Endothelial cell of umbilical vein (primary cell): Measurements from ENCODE around the gene ZBTB21. TPM values are rescaled to one million over a fixed set of nuclear protein-coding genes. Genes with fewer than 3 reads are reported as not detected.

Experiments used
- BruUV-seq: library from RNA; stranded (reverse); fragments of 400-500 nt; replicated peaks from 2 replicates; lab custom pipeline; 2021; lab: Mats Ljungman, UMichigan
- CTCF ChIA-PET: fragments of 300-600, 350-600 bp; sonication (Branson Sonifier 250); formaldehyde crosslinking; loops from one replicate; lab custom pipeline; 2021; ENCODE audit warnings: antibody characterized with exemption, inconsistent platforms; lab: Charles Lee
- POLR2A ChIA-PET: fragments of 300-600, 350-600 bp; sonication (Branson Sonifier 250); formaldehyde crosslinking; loops from one replicate; lab custom pipeline; 2021; ENCODE audit warnings: antibody characterized with exemption, inconsistent platforms; lab: Charles Lee
- DNase-seq: peaks from one replicate; pipeline ENCODE4 v3.0.0-alpha.2; 2011; ENCODE audit warnings: low read depth, low spot score
- FAIRE-seq: peaks from 2 replicates; lab custom pipeline; 2011; peaks lifted over from hg19 to GRCh38; lab: Jason Lieb, UNC
- H2AFZ ChIP-seq: 2 replicates; pipeline ENCODE4 v1.6.0; 2012; ENCODE audit warnings: low read depth, low read length, control low read depth, inconsistent platforms
- H3K27ac ChIP-seq: 2 replicates; pipeline ENCODE4 v1.5.1; 2011; ENCODE audit warnings: low read depth, mild to moderate bottlenecking, control low read depth, low read length, moderate library complexity; ENCODE audit not compliant: insufficient read depth
- H3K27me3 ChIP-seq, 2 experiments: 2 replicates each; pipeline versions ENCODE4 v1.6.0 to v1.6.1; 2011; ENCODE audit warnings: low read length in 2 of 2, mixed read lengths in 1 of 2; ENCODE audit not compliant: control insufficient read depth in 2 of 2, insufficient read depth in 2 of 2
- H3K36me3 ChIP-seq, 2 experiments: 2 replicates in 1 of 2; 3 replicates in 1 of 2; pipeline ENCODE4 v1.5.1; 2011; ENCODE audit warnings: low read length in 2 of 2, mild to moderate bottlenecking in 1 of 2, moderate library complexity in 1 of 2; ENCODE audit not compliant: control insufficient read depth in 2 of 2, insufficient read depth in 2 of 2; ENCODE audit errors: extremely low read depth in 1 of 2
- H3K4me1 ChIP-seq: 3 replicates; pipeline ENCODE4 v1.5.1; 2011; ENCODE audit warnings: mild to moderate bottlenecking, low read length; ENCODE audit not compliant: control insufficient read depth, insufficient read depth; ENCODE audit errors: extremely low read depth
- H3K4me2 ChIP-seq: 2 replicates; pipeline ENCODE4 v1.6.1; 2011; ENCODE audit warnings: low read length, control low read depth, mixed read lengths; ENCODE audit not compliant: insufficient read depth
- H3K4me3 ChIP-seq, 3 experiments: fragments of 200-600 bp in 1 of 3; sonication (generic), shearing (Covaris generic) in 1 of 3; replicated peaks in 1 of 3; 2 replicates each; pipeline ENCODE4 v1.5.1; 2011 to 2016; ENCODE audit warnings: control low read depth in 3 of 3, low read length in 3 of 3, mild to moderate bottlenecking in 2 of 3, inconsistent platforms in 1 of 3, low read depth in 1 of 3, moderate library complexity in 1 of 3; ENCODE audit not compliant: insufficient read depth in 1 of 3
- H3K79me2 ChIP-seq: 2 replicates; pipeline ENCODE4 v1.6.0; 2012; ENCODE audit warnings: low read length, inconsistent platforms; ENCODE audit not compliant: control insufficient read depth, insufficient read depth
- H3K9ac ChIP-seq: replicated peaks from 2 replicates; pipeline ENCODE3; 2011; ENCODE audit warnings: low read length, control low read depth; ENCODE audit not compliant: insufficient read depth; ENCODE audit errors: extremely low read depth
- H3K9me1 ChIP-seq: replicated peaks from 3 replicates; pipeline ENCODE4 v1.6.0; 2011; ENCODE audit warnings: mild to moderate bottlenecking, low read length; ENCODE audit not compliant: control insufficient read depth, insufficient read depth; ENCODE audit errors: extremely low read depth
- H3K9me3 ChIP-seq: replicated peaks from 2 replicates; pipeline ENCODE4 v1.5.1; 2012; ENCODE audit warnings: low read length, inconsistent platforms; ENCODE audit not compliant: control insufficient read depth, insufficient read depth
- H4K20me1 ChIP-seq: replicated peaks from 2 replicates; pipeline ENCODE3; 2011; ENCODE audit warnings: mild to moderate bottlenecking, low read length; ENCODE audit not compliant: control insufficient read depth, insufficient read depth; ENCODE audit errors: extremely low read depth
- CTCF ChIP-seq, 2 donors: IDR thresholded peaks; 1 replicate in 1 of 2; 2 replicates in 1 of 2; pipeline ENCODE4 v1.5.1; 2011; ENCODE audit warnings: low read length in 2 of 2, mild to moderate bottlenecking in 2 of 2, moderate library complexity in 2 of 2, control low read depth in 1 of 2, inconsistent platforms in 1 of 2, low read depth in 1 of 2; ENCODE audit not compliant: insufficient read depth in 1 of 2; ENCODE audit errors: extremely low read depth in 1 of 2
- EZH2 ChIP-seq: IDR thresholded peaks from 2 replicates; pipeline ENCODE4 v1.6.1; 2012; ENCODE audit warnings: borderline replicate concordance, low read depth, mild to moderate bottlenecking, moderate library complexity, low read length, inconsistent platforms; ENCODE audit not compliant: severe bottlenecking
- FOS ChIP-seq: IDR thresholded peaks from 2 replicates; pipeline ENCODE4 v1.6.1; 2011; ENCODE audit warnings: mild to moderate bottlenecking, low read length, moderate library complexity, borderline replicate concordance; ENCODE audit not compliant: insufficient read depth
- GATA2 ChIP-seq: IDR thresholded peaks from 2 replicates; pipeline ENCODE4 v1.7.0; 2011; ENCODE audit warnings: low read depth, mild to moderate bottlenecking, moderate library complexity, mixed read lengths, low read length; ENCODE audit not compliant: insufficient read length, insufficient read depth
- JUN ChIP-seq: IDR thresholded peaks from 2 replicates; pipeline ENCODE4 v1.6.1; 2011; ENCODE audit warnings: borderline replicate concordance, low read depth; ENCODE audit not compliant: insufficient read length, insufficient read depth
- MAX ChIP-seq: IDR thresholded peaks from 2 replicates; pipeline ENCODE4 v1.6.1; 2011; ENCODE audit not compliant: insufficient read depth, insufficient read length
- MYC ChIP-seq: IDR thresholded peaks from one replicate; pipeline ENCODE4 v1.6.1; 2011; ENCODE audit warnings: mild to moderate bottlenecking, low read depth, low read length
- POLR2A ChIP-seq: IDR thresholded peaks from 2 replicates; pipeline ENCODE4 v1.6.1; 2012; ENCODE audit warnings: low read depth, mild to moderate bottlenecking, control low read depth, low read length
- POLR2AphosphoS5 ChIP-seq: IDR thresholded peaks from 2 replicates; pipeline ENCODE4 v1.6.1; 2012; ENCODE audit warnings: low read depth, mild to moderate bottlenecking, control low read depth, low read length, moderate library complexity; ENCODE audit not compliant: insufficient read depth
- dilution Hi-C: fragments of 300-500 bp; cut with MboI; formaldehyde crosslinking; loops from one replicate; pipeline ENCODE4 v1.15.0; 2019; ENCODE audit warnings: low sequenced_read_pairs; ENCODE audit not compliant: extremely low pct_ligation_motif_present
- intact Hi-C: fragments of 100-400 bp; cut with micrococcal nuclease; formaldehyde crosslinking; loops from one replicate; pipeline ENCODE4 v1.10.0; 2022
- polyA plus RNA-seq, 4 experiments: library from polyadenylated mRNA; depleted of rRNA in 3 of 4; stranded (reverse) in 3 of 4; unstranded in 1 of 4; fragments of >200 nt; gene quantifications; 2 replicates each; pipeline versions ENCODE4 v1.2.1 to v1.2.3, GENCODE V29; 2011 to 2012; ENCODE audit warnings: missing spikeins in 1 of 4
- total RNA-seq: library from RNA; stranded (reverse); gene quantifications from 2 replicates; pipeline ENCODE4 v1.2.3, GENCODE V29; 2021

The ZBTB21 gene
- total and polyA plus RNA-seq, 2 donors (not counting 3 experiments of a cell fraction or from before 2014, with no cell fraction given): 2.8 to 12.4 TPM

GRCh38 chr21:42040411-42041180, 30.4 kb upstream of the ZBTB21 start:
- dilution Hi-C loops (no loop called here), intact Hi-C loops (no loop called here)
- Histone ChIP-seq H3K27me3 (no peaks in the 10 kb centered on the region), H3K27ac (peak overlapping the region; percentile 65), H3K36me3 (no peaks in the 10 kb centered on the region), H3K9ac (no peak overlapping the region), H3K9me3 (no peaks in the 10 kb centered on the region), H3K79me2 (no peaks in the 10 kb centered on the region), H3K4me1 (peaks cover 5% of the 10 kb centered on the region), H3K9me1 (no peaks in the 10 kb centered on the region), H4K20me1 (no peaks in the 10 kb centered on the region), H3K4me3 (no peak overlapping the region), H2AFZ (peak overlapping the region; percentile 47), H3K4me2 (no peak overlapping the region)
- no TSS peak for BruUV-seq
- FAIRE-seq (peak; percentile 70), DNase-seq (peak; percentile 22)
- ChIA-PET CTCF (interaction anchor here (1.7 kb wide), 1 partner anchor 77 kb away, joined by 5 read pairs; no protein-coding TSS in a partner anchor), POLR2A (no interaction called here)
- TF ChIP-seq FOS: no peak
- TF ChIP-seq MAX: no peak
- TF ChIP-seq POLR2AphosphoS5: peak; percentile 15
- peak; percentile 17 for TF ChIP-seq JUN

GRCh38 chr21:42039911-42040351, 29.8 kb upstream of the ZBTB21 start:
- FAIRE-seq: no peak
- TF ChIP-seq FOS (no peak), MAX (no peak), GATA2 (no peak), POLR2AphosphoS5 (no peak), EZH2 (no peak), MYC (no peak), POLR2A (no peak), JUN (no peak), CTCF (IDR thresholded peaks at IDR 0.05; ENCODE audit: extremely low read depth in 1 of 2, insufficient read depth in 1 of 2, low read depth in 1 of 2, low read length in 2 of 2) (no peak)

More at GRCh38 chr21:42039911-42040351, 29.8 kb upstream of the ZBTB21 start:
- H3K27ac ChIP-seq: peak overlapping the region; percentile 12
- dilution Hi-C loops: no loop called here
- H3K9me3 ChIP-seq: no peaks in the 10 kb centered on the region
- ChIA-PET POLR2A (no interaction called here), CTCF (interaction anchor here (0.7 to 1.7 kb wide), 3 partner anchors 78 to 270 kb away, joined by 3 to 5 read pairs (median 4); no protein-coding TSS in a partner anchor)
- no peak overlapping the region for H3K4me2 ChIP-seq
- H3K27me3 ChIP-seq: no peaks in the 10 kb centered on the region
- H3K4me1 ChIP-seq: peaks cover 5% of the 10 kb centered on the region
- BruUV-seq: no TSS peak
- no peaks in the 10 kb centered on the region for H3K36me3 ChIP-seq
- H3K9ac ChIP-seq: no peak overlapping the region
- H2AFZ ChIP-seq: peak overlapping the region; percentile 47
- no peaks in the 10 kb centered on the region for H3K79me2 ChIP-seq
- DNase-seq: no peak
- H3K4me3 ChIP-seq: no peak overlapping the region
- H4K20me1 ChIP-seq: no peaks in the 10 kb centered on the region
- H3K9me1 ChIP-seq: no peaks in the 10 kb centered on the region
- intact Hi-C loops: no loop called here
